Measurements from ENCODE around the gene USP13.
"Not testable (repeated sequence)": the region's sequence is repeated elsewhere in the genome, so short reads cannot be mapped to it uniquely, and the experiment has no call there.

Gene USP13

DNA sequence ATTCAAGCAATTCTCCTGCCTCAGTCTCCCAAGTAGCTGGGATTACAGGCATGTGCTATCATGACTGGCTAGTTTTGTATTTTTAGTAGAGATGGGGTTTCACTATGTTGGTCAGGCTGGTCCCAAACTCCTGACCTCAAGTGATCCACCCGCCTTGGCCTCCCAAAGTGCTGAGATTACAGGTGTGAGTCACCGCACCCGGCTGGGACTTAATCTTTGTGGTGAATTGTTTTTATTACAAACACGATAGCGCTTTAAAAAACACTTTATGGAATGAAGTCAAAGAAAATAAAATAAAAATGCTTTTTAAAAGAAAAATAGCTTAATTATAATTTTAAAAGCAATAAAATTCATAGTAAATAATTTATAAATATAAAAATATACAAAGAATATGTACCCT, 130.0 kb downstream of the USP13 start:
- DNase-seq (ENCODE audit: low read depth in 2 of 3, low spot score in 2 of 3), result not testable (repeated sequence)

DNA sequence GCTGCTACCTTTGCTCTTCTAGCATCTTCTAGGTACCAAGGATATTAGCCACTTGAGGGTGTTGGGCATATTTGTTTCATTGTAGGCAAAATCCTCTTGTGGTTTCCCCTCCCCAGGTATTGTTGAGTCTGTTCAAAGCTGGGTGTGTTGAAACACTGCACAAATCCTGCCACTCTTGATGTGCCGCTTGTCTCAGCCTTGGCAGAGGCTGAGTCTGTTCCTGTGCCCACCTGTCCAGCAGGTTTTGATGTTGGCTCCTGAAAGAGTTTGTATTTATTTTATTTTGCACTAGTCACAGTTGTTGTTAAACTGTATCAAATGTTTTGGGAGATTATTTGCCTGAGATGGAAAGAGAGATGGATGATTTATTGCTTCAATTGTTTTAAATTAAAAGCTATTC, 136.2 kb downstream of the USP13 start:
- no peak for DNase-seq (ENCODE audit: low read depth in 2 of 3, low spot score in 2 of 3)

DNA sequence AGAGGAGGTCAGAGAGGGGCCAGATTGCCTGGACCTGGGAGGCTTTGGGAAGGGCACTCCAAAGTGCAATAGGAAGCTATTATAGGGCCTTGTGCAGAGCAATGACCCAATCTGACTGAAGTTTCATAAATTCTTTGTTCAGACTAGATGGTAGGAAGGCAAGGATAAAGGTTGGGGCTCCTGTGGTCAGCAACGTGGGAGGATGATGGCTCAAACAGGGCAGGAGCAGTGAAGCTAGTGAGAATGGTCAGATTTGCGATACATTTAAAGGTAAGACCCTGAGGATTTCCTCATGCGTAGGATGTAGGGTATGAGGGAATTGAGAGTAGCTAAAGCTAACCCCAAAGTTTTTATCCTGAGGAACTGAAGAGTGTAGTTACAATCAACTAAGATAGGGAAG, 139.0 kb downstream of the USP13 start:
- no peak for DNase-seq (ENCODE audit: low read depth in 2 of 3, low spot score in 2 of 3)

DNA sequence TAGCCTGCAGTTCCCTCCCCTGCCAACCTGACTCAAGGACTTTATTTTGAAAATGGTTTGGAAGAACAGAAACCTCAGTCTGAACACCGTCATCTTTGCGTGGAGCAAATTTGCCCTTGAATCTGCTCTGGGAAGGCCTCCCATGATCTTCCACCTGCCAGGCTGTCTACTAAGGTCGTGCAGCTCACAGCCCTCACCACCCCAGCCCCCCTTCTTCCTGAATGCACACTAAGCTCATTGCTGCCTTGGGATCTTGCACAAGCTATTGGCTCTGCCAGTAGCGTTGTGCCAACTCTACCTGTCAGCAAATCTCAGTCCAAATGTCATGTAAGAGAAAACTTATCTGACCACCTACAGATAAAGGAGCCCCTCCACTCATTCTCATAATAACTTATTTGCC, 141.5 kb downstream of the USP13 start:
- no peak for DNase-seq (ENCODE audit: low read depth in 2 of 3, low spot score in 2 of 3)

DNA sequence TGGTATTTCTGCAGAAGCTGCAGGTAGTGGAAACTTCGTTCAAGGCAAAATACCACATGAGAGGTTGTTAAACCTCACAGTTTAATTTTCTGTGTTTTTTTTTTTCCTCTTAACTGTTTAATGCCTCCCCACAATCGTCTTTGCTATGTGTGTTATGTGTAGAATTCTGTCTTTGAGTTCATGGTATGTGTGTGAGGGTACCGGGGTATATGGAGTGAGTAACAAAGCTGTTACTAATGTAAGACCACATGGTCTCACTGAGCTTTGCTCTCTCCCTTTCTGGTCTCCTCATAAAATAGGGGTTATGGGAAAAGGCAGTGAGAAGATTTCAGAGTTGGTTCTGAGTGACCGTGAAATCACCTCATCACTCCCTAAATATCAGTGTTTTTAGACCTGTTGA, 143.6 kb downstream of the USP13 start:
- DNase-seq (ENCODE audit: low read depth in 2 of 3, low spot score in 2 of 3), result no peak

DNA sequence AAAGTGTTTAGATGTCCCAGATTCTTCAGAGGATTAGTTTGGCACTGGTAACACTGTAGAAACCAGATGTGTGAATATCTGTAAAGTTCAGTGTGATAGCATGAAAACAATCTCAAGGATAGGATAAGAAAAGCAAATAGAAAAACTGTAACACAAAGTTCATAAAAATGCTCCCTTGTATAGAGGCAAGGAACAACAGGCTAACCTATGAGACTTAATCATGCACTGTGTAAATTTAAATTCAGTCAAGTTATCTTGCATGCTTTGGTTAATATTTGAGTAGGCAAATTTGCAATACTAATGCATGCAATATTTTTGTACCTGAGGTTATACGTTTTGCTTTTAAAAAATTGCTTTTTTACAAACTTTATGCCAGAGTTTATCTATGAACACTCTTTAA, 144.4 kb downstream of the USP13 start:
- DNase-seq (ENCODE audit: low read depth in 2 of 3, low spot score in 2 of 3), result no peak

DNA sequence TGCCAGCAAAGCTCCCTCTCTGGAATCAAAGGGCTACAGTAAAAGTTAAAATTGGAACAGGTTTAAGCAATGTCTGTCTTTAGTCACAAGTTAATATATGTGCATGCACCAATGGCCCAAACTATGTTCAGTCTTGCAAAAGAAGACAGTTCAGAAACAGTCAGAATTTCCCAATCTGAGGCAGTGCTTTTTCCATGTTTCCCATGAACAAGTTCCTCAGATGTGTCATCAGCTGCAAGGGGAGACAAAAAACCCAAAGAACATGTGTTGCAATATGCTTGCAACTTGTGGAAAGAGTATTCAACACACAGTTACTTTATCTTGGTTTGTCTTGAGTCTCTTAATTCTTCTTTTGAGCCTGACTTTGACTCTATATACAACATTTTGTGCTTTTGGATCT, 148.4 kb downstream of the USP13 start:
- no peak for DNase-seq (ENCODE audit: low read depth in 2 of 3, low spot score in 2 of 3)

DNA sequence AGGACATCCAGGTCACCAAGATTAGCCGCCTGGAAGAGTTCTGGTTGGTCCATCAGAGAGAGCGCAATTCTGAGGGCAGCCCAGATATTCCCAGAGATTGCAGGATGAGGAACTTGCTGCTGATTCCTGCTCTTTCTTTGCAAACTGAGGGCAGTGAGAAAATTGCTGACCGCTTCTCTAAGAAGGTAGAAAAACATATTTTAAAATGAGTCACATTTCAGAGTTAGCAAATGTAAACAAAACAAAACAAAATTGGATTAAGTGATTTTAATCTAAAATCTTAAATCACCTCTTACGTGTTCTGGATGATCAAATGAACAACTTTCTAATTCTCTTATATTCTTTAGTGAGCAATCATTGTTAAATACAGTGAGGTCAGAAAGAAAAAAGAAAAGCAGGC, 149.0 kb downstream of the USP13 start:
- no peak for DNase-seq (ENCODE audit: low read depth in 2 of 3, low spot score in 2 of 3)

DNA sequence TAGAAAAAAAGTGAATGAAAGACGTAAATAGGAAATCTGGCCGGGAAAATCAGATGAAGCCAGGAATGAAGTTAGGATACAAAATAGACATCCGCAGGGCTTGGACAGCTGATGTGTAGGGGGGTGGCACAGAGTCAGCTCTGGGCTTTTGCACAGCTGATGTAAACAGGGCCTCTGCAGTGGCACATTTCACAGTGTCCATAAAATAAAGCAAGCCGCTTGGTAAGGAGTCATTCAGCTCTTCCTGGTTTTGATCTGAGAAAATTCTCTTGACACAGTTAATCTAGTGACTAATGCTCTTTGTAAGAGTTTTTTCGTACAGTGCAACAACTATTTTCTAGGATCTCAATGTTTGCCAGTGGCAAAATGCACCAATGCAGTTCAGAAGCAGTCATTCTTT, 153.3 kb downstream of the USP13 start:
- DNase-seq (ENCODE audit: low read depth in 2 of 3, low spot score in 2 of 3), result no peak

DNA sequence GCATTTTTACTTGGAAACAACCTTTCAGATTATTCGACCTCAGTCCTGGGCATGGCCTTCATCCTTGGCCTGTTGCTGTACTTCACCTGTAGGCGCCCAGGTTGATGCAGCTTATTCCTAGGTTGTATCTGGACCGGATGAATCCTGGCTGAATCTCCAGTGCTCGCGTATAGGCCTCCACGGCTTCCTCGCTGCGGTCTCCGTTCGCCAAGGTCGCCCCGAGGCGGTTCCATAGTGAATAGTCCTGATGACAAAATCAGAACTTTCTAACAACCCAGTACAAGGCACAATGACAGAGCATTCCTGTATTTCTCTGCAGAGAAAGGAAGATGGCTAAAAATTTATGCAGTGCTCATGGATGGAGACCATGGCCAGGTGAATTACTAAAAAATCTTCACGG, 154.7 kb downstream of the USP13 start:
- DNase-seq (ENCODE audit: low read depth in 2 of 3, low spot score in 2 of 3), result no peak

DNA sequence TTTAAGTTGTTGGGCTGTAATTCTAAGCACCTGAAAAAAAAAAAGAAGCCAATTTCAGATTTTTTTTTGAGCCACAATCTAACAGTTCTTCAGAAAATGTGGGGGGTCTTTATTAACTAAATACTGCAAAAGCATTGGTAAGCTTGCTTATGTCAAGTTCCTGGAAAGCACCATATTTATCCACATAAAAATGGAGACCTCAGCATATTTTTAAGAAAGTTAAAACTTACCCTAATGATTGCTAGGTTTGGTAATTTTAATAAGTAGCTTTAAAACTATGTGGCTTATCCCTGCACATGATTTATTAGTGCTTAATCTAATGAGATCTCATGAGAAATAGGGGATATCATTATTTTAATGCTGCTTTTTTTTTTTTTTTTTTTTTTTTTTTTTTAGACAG, 156.8 kb downstream of the USP13 start:
- DNase-seq (ENCODE audit: low read depth in 2 of 3, low spot score in 2 of 3), result no peak

DNA sequence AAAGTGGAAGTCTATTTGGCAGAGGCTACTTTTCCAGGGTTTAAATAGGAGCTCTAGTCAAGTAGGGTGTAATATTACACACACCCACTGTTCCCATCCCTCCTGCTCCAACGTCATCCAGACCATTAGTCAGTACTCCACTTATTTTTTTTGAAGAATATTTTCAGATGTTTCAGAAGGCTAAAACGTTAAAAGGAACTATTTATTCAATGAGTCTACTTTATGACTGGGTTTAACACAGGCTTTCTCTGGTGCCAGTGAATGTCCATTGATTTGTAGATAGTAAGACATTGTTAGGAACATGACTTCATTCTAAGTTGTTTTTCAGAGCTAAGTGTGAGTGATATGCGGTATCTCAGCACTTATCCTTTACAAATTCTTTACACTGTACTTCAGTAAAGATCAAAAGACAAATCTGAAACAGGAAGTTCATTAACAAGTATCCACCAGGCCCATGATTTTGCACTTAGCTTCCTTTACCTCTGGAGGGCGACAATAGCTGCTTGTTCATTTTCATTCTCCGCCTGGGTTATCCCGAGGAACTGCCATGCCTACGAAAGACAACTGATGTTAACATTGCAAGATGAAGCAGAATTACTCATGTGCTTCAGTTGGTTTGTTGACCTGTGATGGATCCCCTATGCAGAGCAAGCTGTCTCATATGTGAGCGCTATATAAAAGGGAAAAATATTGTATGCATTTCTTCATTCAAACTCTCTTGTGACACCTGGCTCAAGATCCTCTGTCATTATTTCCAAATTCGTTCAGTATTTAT, 158.7 kb downstream of the USP13 start:
- no peak for DNase-seq (ENCODE audit: low read depth in 2 of 3, low spot score in 2 of 3)

DNA sequence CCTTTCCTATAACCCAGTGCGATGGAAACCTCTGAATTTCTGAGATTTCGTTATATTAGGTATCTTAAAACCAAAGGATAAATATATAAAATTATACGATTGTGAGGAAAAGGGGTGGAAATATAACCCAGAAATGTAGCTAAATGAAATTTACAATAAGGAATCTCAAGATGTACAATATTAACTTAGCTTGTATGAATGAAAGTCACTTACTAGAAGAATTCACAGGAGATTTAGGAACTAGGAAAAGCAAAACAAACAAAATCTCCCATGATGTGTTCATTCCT, 159.2 kb downstream of the USP13 start:
- no peak for DNase-seq (ENCODE audit: low read depth in 2 of 3, low spot score in 2 of 3)

DNA sequence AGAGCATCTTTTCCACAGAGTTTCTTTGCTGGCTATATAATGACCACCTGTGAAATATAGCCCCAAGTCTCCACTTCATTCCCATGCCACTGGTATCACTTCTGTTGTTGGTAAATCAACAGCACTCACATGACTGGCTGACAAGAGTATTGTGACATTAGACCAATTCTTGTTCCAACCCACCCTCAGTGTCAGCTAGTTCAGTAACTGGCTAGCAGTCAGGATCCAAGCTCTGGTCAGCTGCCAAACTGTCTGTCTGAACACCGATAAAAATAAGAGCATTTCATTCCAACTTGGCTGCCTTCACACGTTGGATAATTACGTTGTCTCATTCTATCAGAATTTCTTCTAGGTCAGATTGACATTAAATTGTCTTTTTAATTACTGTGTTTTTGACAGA, 166.5 kb downstream of the USP13 start:
- no peak for DNase-seq (ENCODE audit: low read depth in 2 of 3, low spot score in 2 of 3)

DNA sequence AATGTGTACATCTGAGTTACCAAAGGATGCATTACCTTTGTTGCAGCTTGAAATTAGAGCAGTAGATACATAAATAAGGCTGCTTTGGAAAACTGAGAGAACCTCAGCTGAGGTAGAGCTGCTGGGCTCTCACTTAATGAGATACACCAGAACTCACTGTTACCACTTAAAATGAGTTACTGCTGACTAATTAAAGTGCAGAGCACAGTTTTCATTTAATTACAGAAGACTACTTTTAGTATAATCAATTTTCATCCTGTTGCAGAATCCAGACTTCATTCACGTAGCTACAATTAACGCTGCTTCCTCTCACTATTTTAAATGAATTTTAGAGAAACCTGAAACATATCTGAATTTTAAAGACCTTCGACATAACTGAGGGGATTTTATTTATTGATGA, 169.5 kb downstream of the USP13 start:
- no peak for DNase-seq (ENCODE audit: low read depth in 2 of 3, low spot score in 2 of 3)

DNA sequence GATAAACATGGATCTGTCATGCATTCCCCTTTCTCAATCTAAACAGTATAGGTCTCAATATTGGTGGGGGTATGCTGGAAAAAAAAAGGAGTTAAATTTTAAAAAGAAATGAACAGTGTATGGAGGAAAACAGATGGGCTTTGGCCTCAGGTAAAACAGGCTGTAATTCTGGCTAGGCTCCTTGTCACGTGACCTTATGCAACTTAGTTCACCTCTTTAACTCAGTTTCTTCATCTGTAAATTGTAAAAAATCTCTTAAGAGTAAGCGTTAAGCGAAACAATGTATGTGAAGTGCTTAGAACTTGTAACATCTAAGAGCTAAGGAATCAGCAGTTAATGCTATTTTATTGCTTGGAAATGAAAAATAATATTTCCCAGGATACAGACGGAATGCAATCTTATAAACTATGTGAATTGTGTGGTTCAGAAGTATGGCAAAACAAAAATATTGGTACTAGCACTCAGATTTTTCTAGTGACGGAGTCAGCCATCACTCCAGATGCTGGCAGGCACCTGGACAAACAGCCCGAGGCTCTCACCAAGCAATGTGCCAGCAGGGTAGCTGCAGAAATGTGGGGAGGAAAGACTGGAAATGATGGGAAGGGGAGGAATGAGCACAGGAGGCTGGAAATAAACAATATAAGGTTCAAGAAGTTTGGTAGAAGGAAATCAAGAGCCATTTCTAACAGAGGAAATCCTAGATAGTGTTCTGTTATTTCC, 172.8 kb downstream of the USP13 start:
- no peak for DNase-seq (ENCODE audit: low read depth in 2 of 3, low spot score in 2 of 3)

DNA sequence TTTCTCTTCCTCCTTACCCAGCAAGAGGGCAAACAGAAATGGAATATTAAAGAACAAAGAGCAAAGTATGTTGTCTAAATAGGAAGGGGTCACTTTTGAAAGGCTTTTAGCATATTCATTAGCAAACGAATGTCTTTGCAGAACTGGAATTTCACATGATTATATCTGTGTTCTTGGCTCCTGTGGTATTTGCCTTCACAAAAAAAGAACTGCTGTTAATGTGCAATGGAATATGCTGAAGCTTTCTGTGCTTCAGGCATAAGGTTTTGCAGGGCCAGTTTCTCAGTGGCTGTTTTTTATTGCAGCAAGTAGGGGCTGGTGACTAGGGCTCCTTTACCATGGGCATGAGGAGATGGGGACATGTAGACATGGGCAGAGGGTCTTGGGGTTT, 173.4 kb downstream of the USP13 start:
- DNase-seq (ENCODE audit: low read depth in 2 of 3, low spot score in 2 of 3), result no peak

DNA sequence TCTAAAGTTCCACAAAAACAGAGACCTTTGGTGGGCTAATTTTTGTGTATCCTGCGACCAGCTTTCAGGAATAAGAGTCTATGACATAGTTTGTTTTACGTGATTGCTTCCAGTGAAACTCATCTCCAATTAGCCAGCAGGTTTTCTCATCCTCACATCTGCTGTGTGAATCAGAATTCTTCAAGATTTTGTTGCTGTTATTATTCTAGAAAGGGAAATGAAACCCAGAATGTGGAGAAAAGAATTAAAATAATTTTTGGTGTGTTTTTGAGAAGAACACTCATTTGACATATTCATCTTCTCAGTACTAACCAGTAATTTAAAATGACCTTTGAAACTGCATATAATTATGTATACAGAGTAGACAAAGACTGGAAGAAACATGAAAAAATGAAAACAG, 175.9 kb downstream of the USP13 start:
- no peak for DNase-seq (ENCODE audit: low read depth in 2 of 3, low spot score in 2 of 3)

DNA sequence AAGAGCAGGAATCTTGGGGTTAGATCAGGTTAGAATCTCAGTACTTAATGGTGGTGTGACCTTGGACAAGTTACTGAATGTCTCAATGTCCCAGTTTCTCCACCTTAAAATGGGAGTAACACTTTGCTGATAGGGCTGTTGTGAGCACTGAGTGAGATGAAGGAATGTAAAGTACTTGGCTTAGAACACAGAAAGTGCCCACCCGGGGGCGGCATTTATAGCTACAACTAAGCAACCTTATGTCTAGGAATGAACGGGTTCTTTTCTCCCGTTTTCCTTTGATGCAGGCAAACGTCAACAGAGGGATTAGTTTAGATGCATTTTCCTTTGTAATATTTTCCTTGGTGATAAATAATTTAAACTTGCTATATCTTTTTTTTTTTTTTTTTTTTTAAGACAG, 176.6 kb downstream of the USP13 start:
- no peak for DNase-seq (ENCODE audit: low read depth in 2 of 3, low spot score in 2 of 3)

DNA sequence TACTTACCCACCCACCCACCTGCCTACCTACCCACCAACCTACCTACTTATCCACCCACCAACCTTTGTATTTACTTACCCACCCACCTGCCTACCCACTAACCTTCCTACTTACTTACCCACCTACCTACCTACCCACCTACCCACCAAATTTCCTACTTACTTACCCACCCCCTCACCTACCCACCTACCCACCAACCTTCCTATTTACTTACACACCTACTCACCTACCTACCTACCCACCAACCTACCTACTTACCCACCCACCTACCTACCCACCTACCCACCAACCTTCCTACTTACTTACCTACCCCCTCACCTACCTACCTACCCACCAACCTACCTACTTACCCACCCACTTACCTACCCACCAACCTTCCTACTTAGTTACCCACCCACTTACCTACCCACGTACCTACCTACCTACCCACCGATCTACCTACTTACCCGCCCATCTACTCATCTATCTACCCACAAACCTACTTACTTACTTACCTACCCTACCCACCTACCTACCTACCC, 179.6 kb downstream of the USP13 start:
- DNase-seq (ENCODE audit: low read depth in 2 of 3, low spot score in 2 of 3), result no peak

DNA sequence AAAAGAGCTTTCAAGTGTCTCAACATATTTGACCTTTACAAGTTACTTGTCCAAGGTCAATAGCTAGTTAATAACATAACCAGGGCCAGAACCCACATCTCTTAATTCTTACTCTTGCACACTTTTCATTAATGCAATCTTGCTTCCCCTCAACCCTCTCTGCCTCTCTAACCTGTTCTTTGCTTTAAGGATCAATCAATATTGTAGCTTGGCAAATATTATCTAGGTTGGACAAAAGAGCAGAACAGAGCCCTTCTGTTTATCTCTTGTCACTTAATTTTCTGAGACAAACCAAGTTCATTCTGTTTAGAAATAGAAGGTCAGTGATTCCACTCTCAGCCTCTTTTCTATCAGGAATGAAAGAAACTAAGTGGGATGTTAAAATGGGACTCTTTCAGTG, 180.5 kb downstream of the USP13 start:
- DNase-seq (ENCODE audit: low read depth in 2 of 3, low spot score in 2 of 3), result no peak

DNA sequence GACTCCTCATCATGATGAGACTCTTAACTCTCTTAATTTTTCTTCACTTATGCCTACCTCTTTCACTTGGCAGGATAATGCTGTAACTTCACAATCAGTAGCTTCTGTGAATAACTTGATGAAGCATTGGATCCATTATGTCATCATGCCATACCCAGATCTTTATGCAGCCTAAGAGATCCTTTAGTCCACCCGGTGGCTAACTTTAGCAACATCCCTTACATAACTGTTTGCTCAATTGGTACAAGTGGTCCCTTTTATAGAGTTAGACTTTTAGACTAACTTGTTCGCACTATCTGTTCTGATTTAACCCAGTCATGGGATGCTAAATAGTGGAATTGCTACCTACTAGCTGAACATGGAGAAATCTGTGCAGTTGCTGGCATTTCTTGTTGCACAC, 184.5 kb downstream of the USP13 start:
- DNase-seq (ENCODE audit: low read depth in 2 of 3, low spot score in 2 of 3), result no peak

Data from activated CD8-positive, alpha-beta memory T cell treated with anti-CD3 and anti-CD28 coated beads for 48 hours (primary cell).